DMS53 (cell line): ENCODE results near the gene LRRK1.

Source experiments
- DNase-seq: peaks from one replicate; lab custom pipeline; 2025; lab: John Stamatoyannopoulos, UW

Gene LRRK1

GRCh38 chr15:101043011-101043410 is 123.9 kb downstream of the LRRK1 start:
- no peak for DNase-seq

- no peak for DNase-seq
Measured at GRCh38 chr15:101043911-101044624, 124.9 kb downstream of the LRRK1 start.

- no peak for DNase-seq
Measured at GRCh38 chr15:101044625-101045235, 125.6 kb downstream of the LRRK1 start.

GRCh38 chr15:101045236-101045646 is 126.1 kb downstream of the LRRK1 start:
- no peak for DNase-seq

GRCh38 chr15:101045835-101046691 is 126.9 kb downstream of the LRRK1 start:
- DNase-seq = no peak

GRCh38 chr15:101046826-101047225 is 127.7 kb downstream of the LRRK1 start:
- no peak for DNase-seq

GRCh38 chr15:101047301-101047781 is 128.2 kb downstream of the LRRK1 start:
- DNase-seq = no peak

GRCh38 chr15:101048176-101048575 is 129.0 kb downstream of the LRRK1 start:
- no peak for DNase-seq

- DNase-seq = no peak
Measured at GRCh38 chr15:101048581-101049030, 129.4 kb downstream of the LRRK1 start.

- no peak for DNase-seq
Measured at GRCh38 chr15:101049282-101049681, 130.1 kb downstream of the LRRK1 start.

- no peak for DNase-seq
Measured at GRCh38 chr15:101049856-101050622, 130.9 kb downstream of the LRRK1 start.

- DNase-seq = no peak
Measured at GRCh38 chr15:101050623-101051290, 131.6 kb downstream of the LRRK1 start.

GRCh38 chr15:101051291-101052030 is 132.3 kb downstream of the LRRK1 start:
- no peak for DNase-seq

- no peak for DNase-seq
Measured at GRCh38 chr15:101052031-101052620, 133.0 kb downstream of the LRRK1 start.

- no peak for DNase-seq
Measured at GRCh38 chr15:101052681-101053121, 133.5 kb downstream of the LRRK1 start.

- DNase-seq = no peak
Measured at GRCh38 chr15:101053261-101053660, 134.1 kb downstream of the LRRK1 start.

- DNase-seq = no peak
Measured at GRCh38 chr15:101054116-101054515, 135.0 kb downstream of the LRRK1 start.

GRCh38 chr15:101054991-101055390 is 135.8 kb downstream of the LRRK1 start:
- DNase-seq = no peak

GRCh38 chr15:101055411-101055810 is 136.3 kb downstream of the LRRK1 start:
- no peak for DNase-seq
